Mesenchymal stem cell (in vitro differentiated cells and primary cell): ENCODE measurements around the gene ZNF212.
"Not testable (repeated sequence)": the region's sequence is repeated elsewhere in the genome, so short reads cannot be mapped to it uniquely, and the experiment has no call there.

Experiments
- DNase-seq: peaks from one replicate; pipeline ENCODE4 v3.0.0-alpha.2; 2013
- H2AFZ ChIP-seq: one replicate; pipeline ENCODE4 v1.6.1; 2013; ENCODE audit warnings: low read depth, mild to moderate bottlenecking, control low read depth, inconsistent platforms, low read length, moderate library complexity
- H2AK5ac ChIP-seq: 2 replicates; pipeline ENCODE4 v1.6.1; 2013; ENCODE audit warnings: low read length, moderate library complexity, mild to moderate bottlenecking, inconsistent platforms; ENCODE audit not compliant: severe bottlenecking
- H2BK120ac ChIP-seq: one replicate; pipeline ENCODE4 v1.6.1; 2013; ENCODE audit warnings: low read depth, mild to moderate bottlenecking, inconsistent platforms, low read length, moderate library complexity
- H2BK12ac ChIP-seq, 2 experiments: one replicate each; pipeline ENCODE4 v1.6.1; 2013; ENCODE audit warnings: inconsistent platforms in 2 of 2, low read length in 2 of 2, mild to moderate bottlenecking in 2 of 2, moderate library complexity in 2 of 2, control low read depth in 1 of 2
- H2BK15ac ChIP-seq: one replicate; pipeline ENCODE4 v1.6.1; 2013; ENCODE audit warnings: mild to moderate bottlenecking, low read depth, inconsistent platforms; ENCODE audit not compliant: poor library complexity, severe bottlenecking
- H2BK5ac ChIP-seq: 2 replicates; pipeline ENCODE4 v1.6.1; 2013; ENCODE audit warnings: low read depth, mild to moderate bottlenecking, low read length, control low read depth, inconsistent platforms; ENCODE audit not compliant: poor library complexity, severe bottlenecking
- H3K14ac ChIP-seq, 2 experiments: one replicate each; pipeline ENCODE4 v1.6.1; 2013; ENCODE audit warnings: inconsistent platforms in 2 of 2, low read length in 2 of 2, control low read depth in 1 of 2, mild to moderate bottlenecking in 1 of 2, moderate library complexity in 1 of 2
- H3K18ac ChIP-seq, 2 experiments: one replicate each; pipeline ENCODE4 v1.6.1; 2013; ENCODE audit warnings: inconsistent platforms in 2 of 2, low read length in 2 of 2, control low read depth in 1 of 2, low read depth in 1 of 2, mild to moderate bottlenecking in 1 of 2
- H3K23ac ChIP-seq, 2 experiments: one replicate each; pipeline ENCODE4 v1.6.1; 2013; ENCODE audit warnings: inconsistent platforms in 2 of 2, low read length in 2 of 2, mild to moderate bottlenecking in 2 of 2, moderate library complexity in 2 of 2, control low read depth in 1 of 2
- H3K27ac ChIP-seq: 2 replicates; pipeline ENCODE4 v1.5.1; 2013; ENCODE audit warnings: mild to moderate bottlenecking, moderate library complexity, low read length, control low read depth, inconsistent platforms; ENCODE audit not compliant: poor library complexity, severe bottlenecking
- H3K27me3 ChIP-seq, 2 experiments: 2 replicates each; pipeline versions ENCODE4 v1.6.1 to v1.7.0; 2013; ENCODE audit warnings: low read length in 2 of 2, mild to moderate bottlenecking in 2 of 2, moderate library complexity in 2 of 2, control low read depth in 1 of 2, inconsistent platforms in 1 of 2; ENCODE audit not compliant: control insufficient read depth in 1 of 2, insufficient read depth in 1 of 2
- H3K36me3 ChIP-seq, 2 experiments: 2 replicates each; pipeline versions ENCODE4 v1.6.1 to v1.7.0; 2013; ENCODE audit warnings: low read length in 2 of 2, control low read depth in 1 of 2, inconsistent platforms in 1 of 2, low read depth in 1 of 2, mild to moderate bottlenecking in 1 of 2; ENCODE audit not compliant: insufficient read depth in 2 of 2, control insufficient read depth in 1 of 2
- H3K4ac ChIP-seq, 2 experiments: one replicate each; pipeline ENCODE4 v1.6.1; 2013; ENCODE audit warnings: inconsistent platforms in 2 of 2, low read length in 2 of 2, mild to moderate bottlenecking in 2 of 2, moderate library complexity in 2 of 2, control low read depth in 1 of 2, low read depth in 1 of 2
- H3K4me1 ChIP-seq: 2 replicates; pipeline ENCODE4 v1.6.1; 2013; ENCODE audit warnings: low read depth, low read length, control low read depth; ENCODE audit not compliant: control insufficient read depth, insufficient read depth
- H3K4me2 ChIP-seq: 2 replicates; pipeline ENCODE4 v1.6.1; 2013; ENCODE audit warnings: low read length, mild to moderate bottlenecking, inconsistent platforms; ENCODE audit not compliant: poor library complexity, severe bottlenecking
- H3K4me3 ChIP-seq, 2 experiments: 2 replicates each; pipeline versions ENCODE4 v1.5.1 to v1.7.0; 2013; ENCODE audit warnings: low read length in 2 of 2, mild to moderate bottlenecking in 2 of 2, control low read depth in 1 of 2, low read depth in 1 of 2; ENCODE audit not compliant: insufficient read depth in 1 of 2
- H3K79me1 ChIP-seq: replicated peaks from 2 replicates; pipeline ENCODE4 v1.6.1; 2013; ENCODE audit warnings: mild to moderate bottlenecking, control low read depth, low read length, inconsistent platforms; ENCODE audit not compliant: poor library complexity, severe bottlenecking
- H3K9ac ChIP-seq: 2 replicates; pipeline ENCODE4 v1.7.0; 2013; ENCODE audit warnings: mild to moderate bottlenecking, low read length, moderate library complexity
- H3K9me3 ChIP-seq: 2 replicates; pipeline ENCODE4 v1.7.0; 2013; ENCODE audit warnings: mild to moderate bottlenecking, low read length; ENCODE audit not compliant: control insufficient read depth
- H4K8ac ChIP-seq: one replicate; pipeline ENCODE4 v1.6.1; 2013; ENCODE audit warnings: inconsistent platforms, mild to moderate bottlenecking, low read length, moderate library complexity
- H4K91ac ChIP-seq: one replicate; pipeline ENCODE4 v1.6.1; 2013; ENCODE audit warnings: mild to moderate bottlenecking, low read length, inconsistent platforms
- WGBS: methylation state at CpG from one replicate; pipeline ENCODE4 v1.1.7; 2013; ENCODE audit warnings: mixed read lengths; 5-methylcytosine and 5-hydroxymethylcytosine counted together

The ZNF212 gene

DNA sequence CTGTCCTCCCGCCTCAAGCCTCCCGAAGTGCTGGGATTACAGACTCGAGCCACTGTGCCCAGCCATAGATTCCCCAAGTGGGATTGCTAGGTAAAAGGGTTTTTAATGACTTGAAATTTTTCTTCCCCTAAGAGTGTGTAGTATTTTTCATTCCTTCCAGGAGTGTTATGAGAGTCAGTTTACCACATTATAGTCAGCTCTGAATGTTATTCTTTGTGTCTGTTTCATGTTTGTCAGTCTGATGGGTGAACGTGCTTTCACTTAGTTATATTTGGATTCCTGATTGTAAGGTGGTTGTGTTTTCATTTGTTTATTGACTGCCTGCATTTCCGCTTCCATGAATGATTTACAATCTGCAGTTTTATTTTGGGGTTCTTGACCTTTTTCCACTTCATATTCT lies 6.3 kb downstream of the ZNF212 start:
- Histone ChIP-seq H2BK5ac (no peak overlapping the region), H3K4me2 (no peak overlapping the region), H3K27ac (no peak overlapping the region), H3K4me1 (peaks cover 3% of the 10 kb centered on the region), H2BK12ac (no peak overlapping the region), H3K79me1 (peaks cover 25% of the 10 kb centered on the region), H3K9ac (no peak overlapping the region), H3K9me3 (peaks cover 4% of the 10 kb centered on the region), H3K23ac (no peak overlapping the region), H3K27me3 (no peaks in the 10 kb centered on the region), H3K14ac (no peak overlapping the region), H4K8ac (no peak overlapping the region), H3K18ac (no peak overlapping the region), H2AK5ac (no peak overlapping the region), H3K36me3 (peaks cover 7 to 8% of the 10 kb centered on the region in 2 experiments), H2AFZ (no peak overlapping the region), H3K4ac (no peak overlapping the region), H2BK120ac (no peak overlapping the region), H4K91ac (no peak overlapping the region), H3K4me3 (no peak overlapping the region), H2BK15ac (no peak overlapping the region)
- 77% methylated on average over 4 of the region's 5 CpGs for WGBS
- no peak for DNase-seq

GRCh38 chr7:149248777-149249176 lies 9.3 kb downstream of the ZNF212 start:
- Histone ChIP-seq H2BK5ac (no peak overlapping the region), H2BK120ac (no peak overlapping the region), H3K27ac (no peak overlapping the region), H3K14ac (no peak overlapping the region), H3K4ac (no peak overlapping the region), H2BK12ac (no peak overlapping the region), H3K4me3 (no peak overlapping the region), H2BK15ac (no peak overlapping the region), H3K4me2 (no peak overlapping the region), H3K9ac (peak overlapping the region; percentile 11), H4K91ac (no peak overlapping the region), H3K79me1 (peaks cover 31% of the 10 kb centered on the region), H2AK5ac (no peak overlapping the region), H3K18ac (no peak overlapping the region), H3K4me1 (no peaks in the 10 kb centered on the region), H4K8ac (no peak overlapping the region), H3K36me3 (peaks cover 23 to 32% of the 10 kb centered on the region in 2 experiments), H3K27me3 (no peaks in the 10 kb centered on the region), H2AFZ (no peak overlapping the region), H3K23ac (no peak overlapping the region), H3K9me3 (no peaks in the 10 kb centered on the region)
- no peak for DNase-seq
- 87% methylated on average over 3 of the region's 3 CpGs for WGBS

DNA sequence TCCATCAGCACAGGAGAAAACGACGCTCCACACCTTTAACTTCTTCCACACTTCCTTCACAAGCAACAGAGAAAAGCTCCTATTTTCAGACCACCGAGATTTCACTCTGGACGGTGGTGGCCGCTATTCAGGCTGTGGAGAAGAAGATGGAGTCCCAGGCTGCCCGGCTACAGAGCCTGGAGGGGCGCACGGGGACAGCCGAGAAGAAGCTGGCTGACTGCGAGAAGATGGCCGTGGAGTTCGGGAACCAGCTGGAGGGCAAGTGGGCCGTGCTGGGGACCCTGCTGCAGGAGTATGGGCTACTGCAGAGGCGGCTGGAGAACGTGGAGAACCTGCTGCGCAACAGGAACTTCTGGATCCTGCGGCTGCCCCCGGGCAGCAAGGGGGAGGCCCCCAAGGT lies 10.7 kb downstream of the ZNF212 start:
- not testable (repeated sequence) for H2BK5ac ChIP-seq, H3K27me3 ChIP-seq, H3K27ac ChIP-seq, H3K4me3 ChIP-seq, H3K14ac ChIP-seq, DNase-seq, H4K91ac ChIP-seq, H2AFZ ChIP-seq, H2AK5ac ChIP-seq, H3K4ac ChIP-seq, H3K4me2 ChIP-seq, H3K18ac ChIP-seq, H3K9ac ChIP-seq, H2BK120ac ChIP-seq, H2BK12ac ChIP-seq, H4K8ac ChIP-seq, H3K4me1 ChIP-seq, H2BK15ac ChIP-seq, H3K9me3 ChIP-seq, H3K23ac ChIP-seq
- Histone ChIP-seq H3K79me1 (peaks cover 33% of the 10 kb centered on the region), H3K36me3 (peaks cover 36 to 46% of the 10 kb centered on the region in 2 experiments)
- WGBS, result 96% methylated on average over 18 of the region's 18 CpGs

GRCh38 chr7:149251518-149251917 lies 12.1 kb downstream of the ZNF212 start:
- H2AK5ac ChIP-seq, H2BK12ac ChIP-seq, H3K4me3 ChIP-seq, H2AFZ ChIP-seq, H3K4me2 ChIP-seq, H3K27me3 ChIP-seq, H2BK5ac ChIP-seq, H4K91ac ChIP-seq, H3K4me1 ChIP-seq, H3K4ac ChIP-seq, H3K14ac ChIP-seq, H3K18ac ChIP-seq, H3K9ac ChIP-seq, H3K27ac ChIP-seq, H4K8ac ChIP-seq, H3K23ac ChIP-seq, DNase-seq, H2BK15ac ChIP-seq, H2BK120ac ChIP-seq, H3K9me3 ChIP-seq: not testable (repeated sequence)
- WGBS, result 99% methylated on average over 10 of the region's 10 CpGs
- Histone ChIP-seq H3K79me1 (peaks cover 30% of the 10 kb centered on the region), H3K36me3 (peaks cover 45 to 59% of the 10 kb centered on the region in 2 experiments)
